SIG-M5 treated with dmso at 0.1 percent for 504 hours (cell line): ENCODE measurements around the gene ISCU.
"Not testable (repeated sequence)": the region's sequence is repeated elsewhere in the genome, so short reads cannot be mapped to it uniquely, and the experiment has no call there.

Source experiments
- DNase-seq: peaks from one replicate; lab custom pipeline; 2025; ENCODE audit not compliant: unreplicated experiment; lab: John Stamatoyannopoulos, UW

The ISCU gene

GRCh38 chr12:108542320-108542719 is 20.1 kb upstream of the ISCU start:
- no peak for DNase-seq

GRCh38 chr12:108543652-108544051 is 18.7 kb upstream of the ISCU start:
- no peak for DNase-seq

DNA sequence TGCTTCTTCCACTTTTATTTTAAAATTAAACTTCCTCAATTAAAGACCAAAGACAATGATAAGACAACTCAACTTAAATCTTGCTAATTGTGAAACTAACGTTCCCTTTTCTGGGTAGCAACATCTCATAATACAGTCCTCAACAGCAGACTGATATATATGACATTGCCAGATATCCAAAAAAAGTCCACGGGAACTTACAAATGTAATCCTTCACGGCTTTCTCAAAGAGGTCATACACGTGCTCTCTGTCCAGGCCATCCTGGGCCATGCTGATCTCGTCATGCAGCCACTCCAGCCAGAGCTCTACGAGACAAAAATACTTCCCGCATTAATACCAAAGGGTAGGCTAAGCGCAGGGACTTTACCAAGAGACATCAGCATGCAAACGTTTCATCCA is 14.7 kb upstream of the ISCU start:
- no peak for DNase-seq

- DNase-seq = no peak
These were observed 13.4 kb upstream of the ISCU start for GRCh38 chr12:108548954-108549521.

DNA sequence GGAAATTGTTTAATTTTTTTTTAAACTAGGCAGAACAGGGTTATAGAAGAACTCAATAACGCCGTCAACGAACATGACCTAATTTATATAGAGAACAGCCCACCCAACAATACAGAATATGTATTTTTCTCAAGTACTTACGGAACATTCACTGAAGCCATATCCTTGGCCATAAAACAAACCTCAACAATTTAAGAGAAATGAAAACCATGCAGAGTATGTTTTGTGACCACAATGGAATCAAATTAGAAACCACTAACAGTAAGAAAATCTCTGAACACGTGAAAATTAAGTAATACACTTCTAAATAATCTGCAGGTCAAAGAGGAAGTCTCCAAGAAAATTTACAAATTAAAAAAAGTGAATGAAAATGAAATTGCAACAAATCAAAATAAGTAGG is 10.9 kb upstream of the ISCU start:
- DNase-seq = no peak

GRCh38 chr12:108553799-108554198 is 8.6 kb upstream of the ISCU start:
- DNase-seq = no peak

DNA sequence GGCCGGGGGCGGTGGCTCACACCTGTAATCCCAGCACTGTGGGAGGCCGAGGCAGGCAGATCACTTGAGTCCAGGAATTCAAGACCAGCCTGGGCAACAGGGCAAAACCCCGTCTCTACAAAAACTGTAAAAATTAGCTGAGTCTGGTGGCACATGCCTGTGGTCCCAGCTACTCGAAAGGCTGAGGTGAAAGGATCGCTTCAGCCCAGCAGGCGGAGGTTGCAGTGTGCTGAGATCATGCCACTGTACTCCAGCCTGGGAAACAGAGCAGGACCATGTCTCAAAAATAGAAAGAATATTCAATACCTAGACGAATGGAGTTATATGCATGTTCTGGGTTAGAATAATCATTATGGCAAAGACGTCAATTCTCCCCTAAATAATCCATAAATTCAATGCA is 7.0 kb upstream of the ISCU start:
- DNase-seq = not testable (repeated sequence)

GRCh38 chr12:108559007-108559655 is 3.3 kb upstream of the ISCU start:
- DNase-seq = no peak

- no peak for DNase-seq
These were observed 2.6 kb upstream of the ISCU start for GRCh38 chr12:108559748-108560147.

DNA sequence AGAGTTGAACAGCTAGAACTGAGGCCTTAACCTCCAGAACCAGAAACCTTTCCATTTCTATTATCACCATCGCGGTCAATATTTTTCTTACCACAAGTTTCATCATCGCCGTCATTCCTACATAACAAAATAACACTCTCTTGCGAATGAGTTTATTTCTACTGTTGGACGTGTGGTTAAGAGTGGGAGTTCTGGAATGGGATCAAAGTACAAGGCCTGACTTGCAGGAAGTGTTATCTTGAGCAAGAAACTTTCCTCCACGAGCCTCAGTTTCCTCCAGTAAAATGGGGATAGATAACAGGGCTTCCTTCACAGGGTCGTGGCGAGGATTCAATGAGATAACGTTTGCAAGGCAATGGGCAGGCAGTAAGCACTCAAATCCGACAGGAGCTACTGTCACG is 2.1 kb upstream of the ISCU start:
- DNase-seq = peak; percentile 24

DNA sequence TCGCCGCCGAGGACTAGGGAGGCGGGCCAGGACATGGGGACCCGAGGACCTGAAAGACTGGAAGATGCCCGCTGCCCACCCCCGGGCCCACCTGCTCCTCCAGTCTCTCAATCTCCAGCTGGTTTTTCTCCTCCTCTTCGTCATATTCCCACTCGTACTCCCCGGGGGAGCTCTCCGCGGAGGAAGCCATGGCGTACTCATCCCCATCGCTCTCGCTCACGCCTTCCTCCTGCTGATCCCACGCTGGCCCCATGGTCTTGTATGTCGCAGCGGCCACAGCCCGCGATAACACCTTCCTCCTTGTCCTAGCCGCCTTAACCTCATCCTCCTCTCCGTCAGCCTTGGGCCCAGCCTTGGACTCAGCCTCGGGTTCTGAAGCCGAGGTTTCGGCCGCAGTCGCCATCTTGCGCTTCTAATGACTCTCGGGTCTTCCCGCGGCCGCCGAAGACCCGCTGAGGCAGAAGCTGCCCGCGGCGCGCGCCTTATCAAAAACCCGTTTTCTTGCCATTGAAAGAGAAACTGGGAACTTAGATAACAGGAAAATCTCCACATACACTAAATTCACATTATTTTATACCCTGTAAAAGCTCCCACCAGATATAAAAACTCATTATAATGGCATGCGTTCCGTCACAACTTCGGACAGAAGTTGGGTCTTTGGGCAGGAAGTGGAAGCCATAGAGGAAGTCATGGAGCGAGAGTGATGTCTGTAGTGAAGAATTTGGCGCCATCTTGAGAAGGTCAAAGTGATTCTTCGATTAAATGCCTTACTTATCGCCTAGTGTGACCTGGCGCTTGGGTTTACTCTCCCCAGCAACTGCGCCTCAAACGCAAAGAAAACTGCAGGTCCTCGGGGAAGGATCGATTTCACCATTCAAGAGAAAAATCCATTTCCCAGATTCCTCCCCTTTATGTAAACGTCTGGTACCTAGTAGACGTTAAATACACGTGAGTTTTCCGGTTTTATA is 1.4 kb upstream of the ISCU start, which contains the start of gene SART3:
SART3 (minus strand) TSS at position 422 of the 968 bp plus-strand sequence; CDS start at position 403, 19 bp downstream.
- DNase-seq = peak; percentile 98

- peak; percentile 67 for DNase-seq
These were observed 496 bp upstream of the ISCU start for GRCh38 chr12:108561852-108562347.

DNA sequence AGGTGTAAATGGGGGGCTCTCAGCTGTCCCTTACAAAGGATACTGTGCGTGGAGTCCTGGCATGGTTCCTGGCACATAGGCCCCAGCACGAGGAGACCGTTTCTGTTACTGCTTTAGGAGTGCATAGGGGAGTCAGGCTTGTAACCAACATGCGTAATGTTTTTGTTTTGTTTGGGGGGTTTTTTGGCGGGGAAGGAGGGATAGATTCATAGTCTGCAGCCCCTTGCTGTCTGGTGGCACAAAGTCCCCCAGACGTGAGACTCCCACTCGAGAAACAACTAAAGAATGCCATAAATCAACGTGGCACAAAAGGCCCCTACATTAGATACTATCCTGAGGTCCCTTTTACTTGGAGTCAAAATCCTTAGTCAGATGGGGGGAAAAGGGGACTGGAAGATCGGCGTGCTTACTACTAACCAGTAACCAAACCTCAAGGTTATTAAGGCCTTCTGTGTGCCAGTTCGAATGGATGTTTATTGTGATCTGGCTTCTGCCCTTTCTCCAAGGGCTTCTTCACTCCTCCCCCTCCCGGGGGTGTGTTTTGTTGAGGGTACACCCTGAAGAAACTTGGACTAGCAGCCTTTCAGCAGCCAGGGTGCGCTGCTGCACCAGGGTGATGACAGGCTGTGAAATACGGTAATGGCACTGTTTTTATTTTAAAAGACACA is 874 bp downstream of the ISCU start:
- DNase-seq = peak; percentile 94

- no peak for DNase-seq
These were observed 1.4 kb downstream of the ISCU start for GRCh38 chr12:108563804-108564151.

- DNase-seq = no peak
These were observed 2.3 kb downstream of the ISCU start for GRCh38 chr12:108564724-108565123.

GRCh38 chr12:108565146-108565545 is 2.8 kb downstream of the ISCU start:
- no peak for DNase-seq

GRCh38 chr12:108565976-108566375 is 3.6 kb downstream of the ISCU start:
- DNase-seq = no peak

DNA sequence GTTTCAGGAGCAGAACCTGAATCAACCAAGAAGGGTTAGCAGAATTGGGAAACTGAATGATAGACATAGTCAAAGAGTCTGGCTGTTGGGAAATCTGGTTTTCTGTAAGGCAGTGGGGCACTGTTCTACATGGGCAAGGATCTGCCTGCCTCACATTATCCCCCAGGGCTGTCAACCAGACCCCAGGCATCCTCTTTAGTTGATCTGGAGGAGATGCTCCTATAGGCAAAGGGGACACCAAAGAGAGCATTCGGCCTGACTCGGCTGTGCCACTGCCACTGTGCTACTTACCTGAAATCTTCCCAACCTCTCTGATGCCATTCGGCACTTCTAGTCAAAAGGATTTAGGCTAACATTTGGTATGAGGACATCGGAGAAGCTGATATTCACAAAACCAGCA is 4.1 kb downstream of the ISCU start:
- DNase-seq = no peak

DNA sequence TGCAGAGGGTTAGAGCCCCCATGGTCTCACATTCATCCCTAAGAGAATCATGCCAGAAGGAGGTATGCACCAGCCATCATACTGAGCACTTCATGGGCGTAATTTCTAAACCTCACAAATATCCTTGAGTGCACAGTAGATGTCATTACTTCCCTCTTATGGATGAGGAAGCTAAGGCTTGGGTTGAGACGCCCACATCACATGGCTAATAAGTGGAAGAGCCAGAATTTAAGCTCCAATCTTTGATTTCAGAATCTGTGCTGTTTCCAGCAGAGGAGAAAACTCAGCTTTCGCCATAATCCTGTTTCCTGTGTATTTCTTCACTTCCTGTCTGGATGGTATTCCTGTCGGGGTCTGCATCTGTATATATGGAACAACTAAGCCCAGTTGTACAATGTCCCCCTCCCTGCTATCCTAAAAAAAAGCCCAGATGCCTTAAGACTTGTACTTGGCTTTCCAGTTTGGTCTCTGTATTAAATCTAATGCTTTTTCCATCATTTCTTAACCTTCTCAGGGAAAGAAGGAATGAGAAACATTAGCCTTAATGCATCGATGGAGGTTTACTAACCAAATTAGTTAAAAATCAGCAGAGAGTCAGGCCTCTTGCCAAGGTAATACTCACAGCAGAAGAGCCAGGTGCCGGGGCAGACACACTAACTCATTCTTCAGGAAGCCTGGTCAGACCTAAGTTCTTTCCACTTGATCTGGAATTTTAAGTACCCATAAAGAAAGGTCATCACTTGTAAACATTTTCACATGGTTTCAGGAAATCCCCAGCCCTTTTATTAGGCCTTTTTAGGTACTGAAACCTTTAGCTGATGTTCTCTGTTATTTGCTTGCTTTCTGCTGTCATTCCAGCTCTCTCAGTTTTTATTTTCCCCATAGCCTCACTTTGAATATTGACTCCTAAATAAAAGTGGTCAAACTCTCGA is 5.3 kb downstream of the ISCU start:
- DNase-seq = no peak
